Kidney epithelial cell (primary cell): ENCODE measurements around the gene GGA1. TPM values are rescaled to one million over a fixed set of nuclear protein-coding genes. Genes with fewer than 3 reads are reported as not detected.
A peak's percentile ranks its signal among the peaks of the same experiment; 100 is the strongest.
"Not testable (repeated sequence)": the region's sequence is repeated elsewhere in the genome, so short reads cannot be mapped to it uniquely, and the experiment has no call there.

ENCODE experiments used
- DNase-seq: peaks from one replicate; pipeline ENCODE4 v3.0.0-alpha.2; 2010; ENCODE audit warnings: low read depth
- H3K27me3 ChIP-seq: 2 replicates; pipeline ENCODE4 v1.6.0; 2011; ENCODE audit warnings: low read length; ENCODE audit not compliant: control insufficient read depth, insufficient read depth
- H3K36me3 ChIP-seq: 2 replicates; pipeline ENCODE4 v1.5.1; 2011; ENCODE audit warnings: low read length; ENCODE audit not compliant: control insufficient read depth, insufficient read depth
- H3K4me3 ChIP-seq: 2 replicates; pipeline ENCODE4 v1.5.1; 2011; ENCODE audit warnings: low read depth, mild to moderate bottlenecking, control low read depth, low read length
- CTCF ChIP-seq: IDR thresholded peaks from 2 replicates; pipeline ENCODE4 v1.5.1; 2011; ENCODE audit warnings: mild to moderate bottlenecking, moderate library complexity, low read length, control low read depth, inconsistent platforms; ENCODE audit not compliant: insufficient read depth, poor library complexity, severe bottlenecking
- total RNA-seq: library from RNA; depleted of rRNA; stranded (reverse); fragments of >200 nt; gene quantifications from 2 replicates; pipeline ENCODE4 v1.2.3, GENCODE V29; 2015

The GGA1 gene
- total RNA-seq, 1 donor from 2014 or later = 65.9 TPM

GRCh38 chr22:37655252-37655563 is 46.6 kb downstream of the GGA1 start:
- Histone ChIP-seq H3K27me3 (no peaks in the 10 kb centered on the region), H3K36me3 (peaks cover 4% of the 10 kb centered on the region), H3K4me3 (no peak overlapping the region)
- no peak for DNase-seq
- no peak for TF ChIP-seq CTCF

GRCh38 chr22:37656583-37656982 is 47.9 kb downstream of the GGA1 start:
- DNase-seq, H3K27me3 ChIP-seq, H3K4me3 ChIP-seq, H3K36me3 ChIP-seq: not testable (repeated sequence)

- DNase-seq = no peak
- TF ChIP-seq CTCF = no peak
Measured at GRCh38 chr22:37657590-37658132, 49.0 kb downstream of the GGA1 start.

GRCh38 chr22:37658133-37659065 is 49.8 kb downstream of the GGA1 start, which contains the start of gene PDXP:
Gene PDXP (plus strand): TSS chr22:37658723. CDS start chr22:37658783, 60 bp downstream.
- no peaks in the 10 kb centered on the region for H3K27me3 ChIP-seq

More at GRCh38 chr22:37657590-37658132, 49.0 kb downstream of the GGA1 start:
- Histone ChIP-seq H3K36me3 (peaks cover 1% of the 10 kb centered on the region), H3K4me3 (peak overlapping the region; percentile 41), H3K27me3 (no peaks in the 10 kb centered on the region)

GRCh38 chr22:37659066-37659896 is 50.6 kb downstream of the GGA1 start:
- Histone ChIP-seq H3K36me3 (no peaks in the 10 kb centered on the region), H3K27me3 (no peaks in the 10 kb centered on the region), H3K4me3 (peak overlapping the region; percentile 73)
- no peak for DNase-seq
- no peak for TF ChIP-seq CTCF

More at GRCh38 chr22:37658133-37659065, 49.8 kb downstream of the GGA1 start, which contains the start of gene PDXP:
- peaks cover 1% of the 10 kb centered on the region for H3K36me3 ChIP-seq
- TF ChIP-seq CTCF = no peak
- H3K4me3 ChIP-seq = peak within 1 kb of the TSS; percentile 73
- peak; percentile 100 for DNase-seq
